ENCODE results near the gene ASTN2. TPM values are rescaled to one million over a fixed set of nuclear protein-coding genes. Genes with fewer than 3 reads are reported as not detected.

Gene ASTN2
- total RNA-seq, 1 donor from 2014 or later, result 2.8 TPM

DNA sequence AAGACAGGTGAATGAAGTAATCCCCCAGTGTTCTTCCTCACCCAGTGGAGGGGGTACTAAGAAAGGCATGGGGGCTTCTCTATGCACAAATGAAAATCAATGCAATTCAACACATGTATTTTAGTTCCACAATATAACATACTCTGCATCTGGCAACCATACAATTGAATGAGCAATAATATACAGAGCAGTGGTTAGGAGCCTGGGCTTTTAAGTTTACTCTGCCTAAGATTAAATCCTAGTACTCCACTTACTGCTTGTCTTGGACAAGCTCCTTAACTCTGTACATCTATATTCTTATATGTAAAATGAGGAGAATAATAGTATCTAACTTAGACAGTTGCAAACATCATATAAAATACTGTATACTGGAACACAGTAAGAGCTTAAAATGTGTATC lies 923.2 kb downstream of the ASTN2 start:
- intact Hi-C loops (cut with micrococcal nuclease), result loop anchor here (10.0 kb wide), 1 partner anchor 1827 kb away; no protein-coding TSS in a partner anchor
- H3K27ac Mint-ChIP-seq, result no peak overlapping the region
- H3K9me3 Mint-ChIP-seq, result no peaks in the 10 kb centered on the region
- no peaks in the 10 kb centered on the region for H3K27me3 Mint-ChIP-seq
- no peak overlapping the region for H3K4me3 Mint-ChIP-seq
- H3K36me3 Mint-ChIP-seq (ENCODE audit: low read depth), result no peaks in the 10 kb centered on the region
- DNase-seq, result no peak
- H3K4me1 Mint-ChIP-seq, result no peaks in the 10 kb centered on the region

DNA sequence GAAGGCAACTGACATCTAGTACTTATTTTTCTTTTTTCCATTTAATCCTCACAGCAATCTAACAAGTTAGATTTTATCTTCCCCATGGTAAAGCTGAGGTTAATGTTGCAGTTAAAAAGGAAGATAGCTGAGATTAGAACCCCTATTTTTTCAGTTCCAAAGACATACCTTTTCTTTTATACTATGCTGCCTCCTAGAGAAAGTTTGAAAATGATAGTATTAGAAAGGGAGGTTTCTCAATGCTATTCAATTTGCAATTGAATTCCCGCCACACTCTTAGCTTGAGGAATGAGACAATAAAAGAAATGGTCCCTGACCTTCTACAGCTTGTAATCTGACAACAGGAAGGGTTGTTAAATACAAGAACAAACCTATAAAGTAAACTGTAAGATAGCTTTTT lies 923.6 kb downstream of the ASTN2 start:
- Mint-ChIP-seq H3K27ac (no peak overlapping the region), H3K27me3 (no peaks in the 10 kb centered on the region), H3K4me3 (no peak overlapping the region), H3K4me1 (no peaks in the 10 kb centered on the region), H3K9me3 (no peaks in the 10 kb centered on the region), H3K36me3 (ENCODE audit: low read depth) (no peaks in the 10 kb centered on the region)
- DNase-seq, result no peak
- intact Hi-C loops (cut with micrococcal nuclease), result loop anchor here (10.0 kb wide), 1 partner anchor 1826 kb away; no protein-coding TSS in a partner anchor

DNA sequence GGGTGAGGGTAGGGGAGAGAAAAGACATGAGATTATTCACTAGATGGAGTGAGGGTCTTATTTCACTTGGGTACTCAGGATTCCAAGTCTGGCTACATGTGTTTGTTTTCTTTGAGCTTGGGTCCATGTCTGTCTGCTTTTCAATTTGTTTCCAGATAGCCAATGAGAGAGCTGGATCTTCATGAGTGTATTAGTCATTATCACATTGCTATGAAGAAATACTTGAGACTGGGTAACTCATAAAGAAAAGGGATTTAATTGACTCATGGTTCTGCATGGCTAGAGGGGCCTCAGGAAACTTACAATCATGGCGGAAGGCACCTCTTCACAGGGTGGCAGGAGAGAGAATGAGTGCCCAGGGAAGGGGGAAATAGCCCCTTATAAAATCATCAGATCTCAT lies 924.5 kb downstream of the ASTN2 start:
- no peak overlapping the region for H3K4me3 Mint-ChIP-seq
- no peaks in the 10 kb centered on the region for H3K27me3 Mint-ChIP-seq
- H3K36me3 Mint-ChIP-seq (ENCODE audit: low read depth), result no peaks in the 10 kb centered on the region
- H3K4me1 Mint-ChIP-seq, result no peaks in the 10 kb centered on the region
- no peak overlapping the region for H3K27ac Mint-ChIP-seq
- intact Hi-C loops (cut with micrococcal nuclease), result loop anchor here (10.0 kb wide), 1 partner anchor 1826 kb away; no protein-coding TSS in a partner anchor
- H3K9me3 Mint-ChIP-seq, result no peaks in the 10 kb centered on the region
- DNase-seq, result no peak

DNA sequence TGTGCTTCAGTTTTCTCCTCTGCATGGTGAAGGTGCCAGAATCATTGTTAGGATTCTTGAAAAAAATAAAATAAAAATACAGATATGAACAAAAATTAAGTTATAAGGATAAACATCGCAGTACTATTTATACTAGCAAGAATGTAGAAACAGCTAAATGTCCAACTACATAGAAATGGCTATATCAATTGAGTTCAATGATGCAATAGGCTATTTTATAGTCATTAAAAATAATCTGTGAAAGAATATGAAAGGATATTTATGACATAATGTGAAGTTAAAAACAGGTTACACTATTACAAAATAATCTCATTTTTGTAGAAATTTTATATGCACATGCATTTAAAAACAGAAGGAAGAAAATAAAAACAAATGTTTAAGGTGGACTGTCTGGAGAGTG lies 926.5 kb downstream of the ASTN2 start:
- Mint-ChIP-seq H3K4me1 (no peaks in the 10 kb centered on the region), H3K9me3 (no peaks in the 10 kb centered on the region), H3K4me3 (no peak overlapping the region), H3K36me3 (ENCODE audit: low read depth) (no peaks in the 10 kb centered on the region), H3K27ac (no peak overlapping the region), H3K27me3 (no peaks in the 10 kb centered on the region)
- no peak for DNase-seq
- intact Hi-C loops (cut with micrococcal nuclease), result no loop called here

DNA sequence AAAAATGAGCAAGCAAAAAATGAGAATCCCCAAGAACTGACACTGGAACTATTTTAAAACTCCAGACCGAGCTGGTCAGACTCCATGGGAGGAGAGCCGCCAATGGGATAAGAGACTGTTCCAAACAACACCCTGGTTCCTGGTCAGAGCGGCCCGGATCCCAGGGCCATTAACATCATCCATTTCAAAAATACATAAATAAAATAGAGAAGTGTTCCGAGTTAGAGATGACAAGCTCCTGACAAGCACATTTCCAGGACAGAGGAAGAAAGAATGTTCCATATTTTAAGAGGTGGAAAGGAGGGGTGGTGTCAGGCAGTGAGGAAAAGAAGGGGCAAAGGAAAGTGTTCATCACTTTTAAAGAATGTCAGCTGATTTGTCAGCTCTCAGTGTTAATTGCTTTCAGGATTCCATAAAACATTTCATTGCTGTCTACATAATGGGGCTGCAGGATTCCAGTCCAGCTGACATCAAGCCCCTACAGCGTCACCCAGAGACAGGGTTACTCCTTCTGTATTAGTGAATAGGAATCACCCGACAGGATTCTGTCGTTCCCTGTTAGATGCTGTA lies 930.3 kb downstream of the ASTN2 start:
- no peak overlapping the region for H3K4me3 Mint-ChIP-seq
- no peaks in the 10 kb centered on the region for H3K4me1 Mint-ChIP-seq
- H3K27ac Mint-ChIP-seq, result no peak overlapping the region
- H3K9me3 Mint-ChIP-seq, result no peaks in the 10 kb centered on the region
- intact Hi-C loops (cut with micrococcal nuclease), result no loop called here
- H3K36me3 Mint-ChIP-seq (ENCODE audit: low read depth), result no peaks in the 10 kb centered on the region
- no peak for DNase-seq
- no peaks in the 10 kb centered on the region for H3K27me3 Mint-ChIP-seq

DNA sequence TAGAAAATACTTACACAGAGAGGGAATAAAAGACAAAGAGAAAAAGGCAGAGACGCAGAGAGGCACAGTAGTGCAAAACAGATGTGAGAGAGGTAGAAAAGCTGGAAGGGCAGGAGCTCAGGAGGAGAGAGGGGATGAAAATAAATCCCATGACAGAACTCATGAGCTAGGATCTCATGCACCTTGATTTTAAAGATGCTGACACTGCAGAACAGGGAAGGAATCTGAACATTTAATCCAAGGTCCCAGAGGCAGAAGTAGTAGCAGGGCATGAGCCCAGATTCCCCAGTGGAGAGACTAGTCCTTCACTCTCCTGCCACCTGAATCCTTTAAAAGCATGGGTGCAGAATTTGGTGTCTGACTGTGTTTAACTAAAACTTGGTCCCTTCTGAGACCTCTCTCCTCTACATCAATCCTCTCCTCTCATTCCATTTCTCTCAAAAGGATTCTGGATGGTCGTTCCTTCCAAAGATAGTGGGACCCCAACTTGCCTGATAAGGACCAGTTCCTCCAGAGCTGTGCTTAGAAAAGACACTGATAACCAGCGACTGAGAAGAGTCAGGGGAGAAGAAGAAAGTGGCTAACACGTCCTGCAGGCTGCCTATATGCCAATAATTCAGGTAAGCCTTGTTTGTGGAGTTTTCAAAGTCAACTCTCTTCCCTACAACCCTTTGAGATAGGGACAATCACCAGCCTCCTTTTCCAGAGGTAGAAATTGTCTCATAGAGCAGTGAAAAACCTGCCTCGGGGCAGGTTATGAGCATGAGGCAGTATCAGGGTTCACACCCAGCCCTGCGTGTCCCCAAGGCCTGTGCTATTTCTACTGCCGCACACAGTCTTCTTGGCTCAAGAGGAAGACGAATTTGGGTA lies 931.0 kb downstream of the ASTN2 start:
- H3K27ac Mint-ChIP-seq, result no peak overlapping the region
- no peaks in the 10 kb centered on the region for H3K36me3 Mint-ChIP-seq (ENCODE audit: low read depth)
- H3K27me3 Mint-ChIP-seq, result no peaks in the 10 kb centered on the region
- no peaks in the 10 kb centered on the region for H3K9me3 Mint-ChIP-seq
- no peak for DNase-seq
- intact Hi-C loops (cut with micrococcal nuclease), result no loop called here
- no peaks in the 10 kb centered on the region for H3K4me1 Mint-ChIP-seq
- no peak overlapping the region for H3K4me3 Mint-ChIP-seq

DNA sequence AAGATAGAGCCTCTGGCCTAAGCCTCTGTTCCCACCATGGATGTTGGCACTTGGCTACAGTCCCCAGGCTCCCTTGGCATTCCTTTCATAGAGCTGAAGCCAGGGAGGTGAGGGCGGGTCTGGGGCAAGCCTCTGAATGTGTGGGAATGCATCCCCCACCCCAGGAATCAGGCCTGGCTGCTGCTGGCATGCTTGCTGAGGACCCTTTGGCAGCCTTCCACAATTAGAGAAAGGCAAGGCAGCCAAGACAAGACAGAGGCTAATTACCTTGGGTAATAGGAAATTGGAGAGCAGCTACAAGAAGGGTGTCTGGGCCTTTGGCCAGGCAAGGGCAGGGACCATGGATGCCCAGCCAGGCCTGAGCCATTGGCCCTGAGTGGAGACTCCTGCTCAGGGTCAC lies 932.1 kb downstream of the ASTN2 start:
- Mint-ChIP-seq H3K4me1 (no peaks in the 10 kb centered on the region), H3K9me3 (no peaks in the 10 kb centered on the region), H3K27me3 (no peaks in the 10 kb centered on the region), H3K27ac (no peak overlapping the region), H3K36me3 (ENCODE audit: low read depth) (no peaks in the 10 kb centered on the region), H3K4me3 (no peak overlapping the region)
- intact Hi-C loops (cut with micrococcal nuclease), result no loop called here
- DNase-seq, result no peak

DNA sequence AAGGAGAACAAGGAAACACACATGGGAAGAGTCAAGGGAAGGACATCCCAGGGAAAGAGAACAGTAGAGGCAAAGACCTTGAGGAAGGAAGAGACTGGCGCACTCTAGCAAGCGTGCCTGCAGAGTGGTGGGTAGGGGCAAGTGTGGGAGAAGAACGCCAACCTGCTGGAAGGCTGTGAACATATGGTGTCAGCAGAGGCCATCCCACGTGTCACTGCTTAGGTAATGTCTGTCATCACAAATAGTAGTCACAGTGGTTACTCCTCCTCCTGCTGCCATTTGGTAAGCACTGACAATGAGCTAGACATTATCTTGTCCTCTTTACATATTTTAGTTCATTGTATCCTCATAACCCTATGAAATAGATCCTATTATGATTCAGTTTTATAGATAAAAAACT lies 934.2 kb downstream of the ASTN2 start:
- Mint-ChIP-seq H3K27me3 (no peaks in the 10 kb centered on the region), H3K27ac (no peak overlapping the region), H3K36me3 (ENCODE audit: low read depth) (no peaks in the 10 kb centered on the region), H3K4me3 (no peak overlapping the region), H3K9me3 (no peaks in the 10 kb centered on the region), H3K4me1 (no peaks in the 10 kb centered on the region)
- no peak for DNase-seq
- intact Hi-C loops (cut with micrococcal nuclease), result no loop called here

DNA sequence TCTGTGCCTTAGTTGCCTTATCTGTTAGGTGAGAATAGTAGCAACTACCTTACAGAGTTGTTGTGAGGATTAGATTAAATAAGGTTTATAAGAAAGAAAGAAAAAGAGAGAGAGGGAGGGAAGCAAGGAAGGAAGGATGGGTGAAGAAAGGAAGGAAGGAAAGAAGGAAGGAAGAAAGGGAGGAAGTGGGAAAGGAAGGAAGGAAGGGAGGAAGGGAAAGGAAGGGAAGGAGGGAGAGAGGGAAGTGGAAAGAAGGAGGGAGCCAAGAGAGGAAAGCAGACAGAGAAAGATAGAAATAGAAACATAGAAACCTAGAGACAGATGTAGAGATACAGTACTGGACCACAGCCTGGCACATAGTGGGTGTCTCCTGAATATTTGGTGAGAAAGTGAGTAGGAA lies 934.9 kb downstream of the ASTN2 start:
- no peak for DNase-seq
- Mint-ChIP-seq H3K4me3 (no peak overlapping the region), H3K4me1 (no peaks in the 10 kb centered on the region), H3K36me3 (ENCODE audit: low read depth) (no peaks in the 10 kb centered on the region), H3K27ac (no peak overlapping the region), H3K27me3 (no peaks in the 10 kb centered on the region), H3K9me3 (no peaks in the 10 kb centered on the region)
- intact Hi-C loops (cut with micrococcal nuclease), result no loop called here

DNA sequence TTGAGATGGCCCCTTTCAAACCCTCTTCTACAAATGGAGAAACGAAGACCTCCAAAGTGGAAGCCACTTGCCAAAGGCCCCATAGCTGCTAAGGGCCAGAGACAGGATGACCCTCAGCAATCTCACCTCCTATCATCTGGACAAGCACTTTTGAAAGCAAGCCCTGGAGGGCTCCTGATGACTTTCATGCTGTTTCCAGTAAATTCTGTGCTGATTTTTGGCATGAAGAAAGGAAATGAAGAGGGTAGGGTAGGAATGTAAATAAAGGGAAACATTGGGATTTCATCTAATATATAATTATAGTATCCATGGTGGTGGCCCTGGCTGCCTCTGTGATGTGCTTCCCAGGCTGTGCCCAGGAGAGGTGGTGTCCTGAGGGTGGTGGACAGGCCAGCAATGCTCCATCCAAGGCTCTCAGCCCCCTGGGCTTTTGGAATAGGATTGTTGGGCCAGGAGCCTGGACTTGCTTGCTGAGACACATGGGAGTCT lies 935.8 kb downstream of the ASTN2 start:
- H3K9me3 Mint-ChIP-seq, result no peaks in the 10 kb centered on the region
- no peak overlapping the region for H3K27ac Mint-ChIP-seq
- intact Hi-C loops (cut with micrococcal nuclease), result no loop called here
- no peaks in the 10 kb centered on the region for H3K36me3 Mint-ChIP-seq (ENCODE audit: low read depth)
- no peak overlapping the region for H3K4me3 Mint-ChIP-seq
- H3K27me3 Mint-ChIP-seq, result no peaks in the 10 kb centered on the region
- H3K4me1 Mint-ChIP-seq, result no peaks in the 10 kb centered on the region
- DNase-seq, result no peak

DNA sequence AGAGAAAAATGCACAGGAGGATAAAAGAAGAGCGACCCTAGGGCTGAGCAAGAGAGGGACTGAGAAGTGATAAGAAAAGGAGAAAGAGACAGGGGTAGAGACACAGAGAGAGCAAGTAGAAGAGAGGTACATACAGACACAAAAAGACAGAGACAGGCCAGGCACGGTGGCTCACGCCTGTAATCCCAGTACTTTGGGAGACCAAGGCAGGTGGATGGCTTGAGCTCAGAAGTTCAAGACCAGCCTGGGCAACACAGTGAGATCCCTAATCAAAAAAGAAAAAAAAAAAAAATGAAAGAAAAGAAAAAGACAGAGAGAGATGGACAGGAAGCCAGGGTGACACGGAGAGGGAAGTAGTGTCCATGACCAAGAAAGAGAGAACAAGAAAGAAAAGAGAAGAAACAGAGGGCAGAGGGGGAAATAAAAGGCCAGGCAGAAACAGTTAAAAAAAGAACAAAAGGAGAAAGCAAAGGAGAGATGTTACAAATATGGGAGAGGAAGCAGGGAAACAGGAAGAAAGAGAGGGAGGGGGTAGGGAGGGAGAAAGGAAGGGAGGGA lies 937.2 kb downstream of the ASTN2 start:
- Mint-ChIP-seq H3K9me3 (no peaks in the 10 kb centered on the region), H3K4me3 (no peak overlapping the region), H3K4me1 (no peaks in the 10 kb centered on the region), H3K36me3 (ENCODE audit: low read depth) (no peaks in the 10 kb centered on the region), H3K27ac (no peak overlapping the region), H3K27me3 (no peaks in the 10 kb centered on the region)
- DNase-seq, result no peak
- intact Hi-C loops (cut with micrococcal nuclease), result no loop called here

DNA sequence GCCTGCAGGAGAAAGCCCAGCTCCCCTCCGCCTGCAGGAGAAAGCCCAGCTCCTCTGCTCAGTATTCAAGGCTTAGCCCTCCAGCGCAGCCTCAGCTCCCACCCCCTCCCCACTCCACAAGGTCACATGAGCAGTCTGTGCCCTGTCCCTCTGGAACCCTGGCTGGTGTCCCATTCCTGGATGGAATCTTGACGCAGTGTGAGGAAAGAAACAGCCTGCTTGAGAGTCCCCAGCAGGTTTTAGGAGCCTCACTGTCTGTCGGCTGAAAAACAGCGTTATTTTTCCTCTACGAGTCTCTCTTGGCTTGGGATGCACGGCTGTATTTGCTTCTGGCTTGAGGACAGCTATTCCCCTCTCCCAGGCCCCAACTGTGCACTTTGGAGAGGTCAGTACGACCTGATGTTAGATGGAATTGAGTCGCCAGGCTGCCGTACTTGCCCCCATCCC lies 937.9 kb downstream of the ASTN2 start:
- Mint-ChIP-seq H3K27ac (no peak overlapping the region), H3K36me3 (ENCODE audit: low read depth) (no peaks in the 10 kb centered on the region), H3K4me3 (no peak overlapping the region), H3K9me3 (no peaks in the 10 kb centered on the region), H3K4me1 (no peaks in the 10 kb centered on the region), H3K27me3 (no peaks in the 10 kb centered on the region)
- intact Hi-C loops (cut with micrococcal nuclease), result no loop called here
- DNase-seq, result no peak

DNA sequence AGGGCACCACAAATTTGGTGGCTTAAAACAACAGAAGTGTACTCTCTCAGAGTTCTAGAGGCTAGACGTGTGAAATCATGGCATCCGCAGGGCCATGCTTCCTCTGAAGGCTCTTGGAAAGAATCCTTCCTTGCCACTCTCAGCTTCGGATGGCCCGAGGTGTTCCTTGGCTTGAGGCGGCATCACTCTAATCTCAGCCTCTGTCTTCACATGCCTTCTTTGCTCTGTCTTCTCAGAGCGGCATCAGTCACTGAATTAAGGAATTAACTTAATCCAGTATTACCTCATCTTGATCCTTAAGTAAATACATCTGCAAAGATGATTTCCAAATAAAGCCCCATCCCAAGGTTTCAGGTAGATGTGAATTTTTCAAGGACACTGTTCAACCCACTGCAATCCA lies 938.9 kb downstream of the ASTN2 start:
- H3K27me3 Mint-ChIP-seq, result no peaks in the 10 kb centered on the region
- H3K4me3 Mint-ChIP-seq, result no peak overlapping the region
- no peaks in the 10 kb centered on the region for H3K4me1 Mint-ChIP-seq
- H3K36me3 Mint-ChIP-seq (ENCODE audit: low read depth), result no peaks in the 10 kb centered on the region
- no peaks in the 10 kb centered on the region for H3K9me3 Mint-ChIP-seq
- intact Hi-C loops (cut with micrococcal nuclease), result no loop called here
- H3K27ac Mint-ChIP-seq, result no peak overlapping the region
- no peak for DNase-seq

DNA sequence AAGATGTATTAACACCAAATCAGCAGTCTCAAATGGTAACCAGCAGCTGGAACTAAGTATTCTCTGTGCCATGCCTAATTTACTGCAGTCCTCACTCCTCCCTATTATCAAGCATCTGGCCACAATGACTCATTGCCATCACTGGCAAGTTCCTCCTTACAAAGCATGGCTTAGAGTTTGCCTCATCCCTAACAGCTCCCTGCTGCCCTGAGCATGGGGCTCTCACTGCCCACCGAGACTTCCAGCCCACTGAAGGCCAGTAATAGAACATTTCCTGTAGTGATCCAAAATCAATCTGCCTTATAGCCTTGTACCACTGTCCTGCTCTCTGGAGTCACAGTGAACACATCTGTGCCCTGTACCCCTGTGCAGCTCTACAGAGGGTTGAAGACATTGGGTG lies 939.7 kb downstream of the ASTN2 start:
- no peaks in the 10 kb centered on the region for H3K4me1 Mint-ChIP-seq
- no peaks in the 10 kb centered on the region for H3K9me3 Mint-ChIP-seq
- H3K27me3 Mint-ChIP-seq, result no peaks in the 10 kb centered on the region
- DNase-seq, result no peak
- no peaks in the 10 kb centered on the region for H3K36me3 Mint-ChIP-seq (ENCODE audit: low read depth)
- intact Hi-C loops (cut with micrococcal nuclease), result no loop called here
- H3K4me3 Mint-ChIP-seq, result no peak overlapping the region
- H3K27ac Mint-ChIP-seq, result no peak overlapping the region
